Ramos (cell line): Measurements from ENCODE around the gene ADGRL2.

Experiments
- in situ Hi-C: fragments of 300-500 bp; cut with MboI; formaldehyde crosslinking; loops from one replicate; pipeline ENCODE4 v1.14.3; 2022; ENCODE audit warnings: low sequenced_read_pairs; ENCODE audit not compliant: unreplicated experiment

The ADGRL2 gene

DNA sequence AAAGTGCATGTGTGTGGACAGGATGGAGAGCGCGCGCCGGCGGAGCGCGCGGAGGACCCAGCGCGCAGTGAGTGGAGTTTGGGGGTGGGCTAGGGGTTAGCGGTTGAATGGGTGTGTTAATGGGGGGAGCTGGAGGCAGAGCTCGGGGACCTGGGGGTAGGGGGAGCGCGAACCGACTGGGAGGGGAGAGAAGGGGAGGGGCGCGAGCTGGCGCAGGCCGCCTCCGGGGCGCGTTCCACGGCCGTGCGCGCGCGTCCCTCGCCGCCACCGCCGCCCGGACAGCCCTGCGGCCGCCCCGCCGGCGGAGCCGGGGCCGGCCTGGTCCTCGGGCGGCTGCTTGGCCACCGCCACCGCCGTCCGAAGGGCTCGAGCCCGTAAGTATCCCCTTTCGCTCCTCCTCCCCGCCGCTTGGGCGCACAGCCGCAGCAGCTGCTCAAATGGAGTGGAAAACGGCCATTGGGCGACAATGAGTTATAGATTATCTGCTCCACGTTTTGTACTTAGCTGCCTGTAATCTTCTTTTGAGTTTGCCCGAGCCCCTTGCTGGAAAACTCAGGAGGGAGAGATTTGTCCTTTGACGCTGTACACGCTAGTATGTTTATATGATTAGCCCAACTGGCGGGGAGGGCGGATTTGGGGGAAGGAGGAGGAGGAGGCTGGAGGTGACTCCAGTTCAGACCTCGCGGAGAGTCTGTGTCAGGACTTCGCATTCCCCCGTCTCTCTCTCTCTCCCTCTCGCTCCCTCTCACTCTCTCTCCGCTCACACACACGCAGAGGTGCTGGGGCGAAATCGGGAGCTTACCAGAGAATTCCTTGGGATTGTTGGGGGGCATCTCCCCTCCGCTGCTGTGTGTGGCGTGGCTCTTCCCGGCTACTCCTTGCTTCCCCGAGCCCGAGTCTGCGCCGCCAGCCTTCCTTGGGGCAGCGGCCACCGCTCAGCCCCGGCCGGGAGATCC is at the start of gene ADGRL2:
ADGRL2 (plus strand) TSS at position 240 of the 956 bp plus-strand sequence. CDS start 36,051 bp downstream, outside the sequence.
- in situ Hi-C loops = no loop called here

DNA sequence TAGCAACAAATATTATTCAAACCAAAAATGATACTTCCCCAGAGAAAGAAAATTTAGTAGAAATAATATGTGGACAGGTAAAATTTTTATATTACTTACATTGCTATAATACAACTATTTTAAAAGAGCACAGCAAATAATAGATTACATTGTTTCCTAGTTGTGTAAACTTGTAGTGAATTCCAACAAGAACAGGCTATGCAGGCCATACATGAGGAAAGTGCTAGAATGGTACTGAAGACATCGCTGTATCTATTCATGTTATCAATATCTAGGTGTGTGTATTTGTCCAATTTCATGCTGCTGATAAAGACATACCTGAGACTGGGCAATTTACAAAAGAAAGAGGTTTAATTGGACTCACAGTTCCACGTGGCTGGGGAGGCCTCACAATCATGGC is 47.9 kb upstream of the ADGRL2 start:
- in situ Hi-C loops = no loop called here

DNA sequence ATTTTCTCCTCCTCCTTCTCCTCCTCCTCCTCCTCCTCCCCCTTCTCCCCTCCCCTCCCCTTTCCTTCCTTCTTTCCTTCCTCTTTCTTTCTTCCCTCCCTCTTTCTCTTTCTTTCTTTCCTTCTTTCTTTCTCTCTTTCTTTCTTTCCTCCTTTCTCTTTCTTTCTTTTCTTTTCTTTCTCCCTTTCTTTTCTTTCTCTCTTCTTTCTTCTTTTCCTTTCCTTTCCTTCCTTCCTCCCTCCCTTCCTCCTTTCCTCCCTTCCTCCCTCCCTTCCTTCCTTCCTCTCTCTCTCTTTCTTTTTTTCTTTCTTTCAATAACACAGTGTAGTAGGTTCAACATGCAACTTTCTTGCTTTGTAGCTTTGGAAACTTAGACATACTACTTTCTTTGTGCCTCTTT is 46.3 kb upstream of the ADGRL2 start:
- in situ Hi-C loops = no loop called here

DNA sequence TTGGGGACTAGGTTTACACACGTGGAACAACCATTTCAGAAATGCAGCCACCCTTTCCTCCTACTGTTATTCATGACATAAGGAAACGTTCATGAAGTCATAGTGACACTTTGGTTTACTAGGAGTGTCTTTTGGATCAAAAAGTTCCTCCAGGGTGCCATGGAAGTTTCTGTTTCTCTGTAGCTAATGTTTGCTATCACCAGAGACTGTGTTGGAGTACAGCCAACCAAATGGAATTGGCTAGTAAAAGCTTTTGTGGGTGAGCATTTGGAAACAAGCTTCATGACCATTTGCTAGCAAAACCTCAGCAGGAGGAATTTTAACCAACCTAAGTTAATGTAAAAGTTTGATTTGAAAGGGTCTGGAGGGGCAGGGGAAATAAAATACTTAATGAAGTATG is 43.9 kb upstream of the ADGRL2 start:
- in situ Hi-C loops = no loop called here

DNA sequence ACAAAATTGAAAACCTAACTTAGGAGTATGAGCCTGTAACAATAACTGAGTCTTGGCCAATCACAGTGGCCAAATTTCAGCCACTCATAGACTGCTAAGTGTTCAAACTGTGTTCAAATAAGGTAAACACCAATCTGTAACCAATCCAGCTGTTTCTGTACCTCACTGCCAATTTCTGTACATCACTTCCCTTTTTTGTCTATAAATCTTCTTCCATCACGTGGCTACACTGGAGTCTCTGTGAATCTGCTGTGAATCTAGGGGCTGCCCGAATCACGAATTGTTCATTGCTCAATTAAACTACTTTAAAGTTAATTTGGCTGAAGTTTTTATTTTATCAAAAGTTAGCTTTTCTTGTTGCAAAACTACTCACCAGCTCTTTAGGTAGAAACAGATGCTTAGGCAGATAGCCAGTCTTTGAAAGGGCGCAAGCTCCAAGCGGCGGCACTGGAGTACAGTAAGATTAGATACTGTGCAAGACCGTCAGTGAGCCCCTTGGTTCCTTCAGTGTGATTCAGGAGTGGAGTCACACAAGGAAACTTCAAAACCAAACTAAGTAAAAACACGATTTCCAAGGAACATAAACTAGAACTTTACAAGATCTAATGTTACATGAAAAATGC is 43.2 kb upstream of the ADGRL2 start:
- in situ Hi-C loops = no loop called here

DNA sequence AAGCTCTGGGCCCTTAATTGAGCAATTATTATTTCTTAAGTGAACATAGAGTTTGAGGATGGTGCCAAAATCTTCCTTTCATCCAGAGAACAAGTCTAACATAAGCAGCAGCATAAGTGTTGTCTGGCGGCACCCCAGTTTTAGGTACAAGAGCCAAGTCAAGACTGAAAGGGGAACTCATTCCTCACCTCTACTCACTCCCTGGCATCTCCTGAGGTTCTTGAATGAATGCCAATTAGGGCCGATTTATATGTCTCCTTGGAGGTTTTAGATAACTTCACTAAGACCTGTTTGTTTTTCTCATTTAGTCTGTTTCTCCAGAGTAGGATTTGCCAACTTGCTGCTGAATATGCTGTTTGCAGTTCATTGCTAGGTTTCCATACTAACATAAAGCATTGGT is 42.6 kb upstream of the ADGRL2 start:
- in situ Hi-C loops = no loop called here

DNA sequence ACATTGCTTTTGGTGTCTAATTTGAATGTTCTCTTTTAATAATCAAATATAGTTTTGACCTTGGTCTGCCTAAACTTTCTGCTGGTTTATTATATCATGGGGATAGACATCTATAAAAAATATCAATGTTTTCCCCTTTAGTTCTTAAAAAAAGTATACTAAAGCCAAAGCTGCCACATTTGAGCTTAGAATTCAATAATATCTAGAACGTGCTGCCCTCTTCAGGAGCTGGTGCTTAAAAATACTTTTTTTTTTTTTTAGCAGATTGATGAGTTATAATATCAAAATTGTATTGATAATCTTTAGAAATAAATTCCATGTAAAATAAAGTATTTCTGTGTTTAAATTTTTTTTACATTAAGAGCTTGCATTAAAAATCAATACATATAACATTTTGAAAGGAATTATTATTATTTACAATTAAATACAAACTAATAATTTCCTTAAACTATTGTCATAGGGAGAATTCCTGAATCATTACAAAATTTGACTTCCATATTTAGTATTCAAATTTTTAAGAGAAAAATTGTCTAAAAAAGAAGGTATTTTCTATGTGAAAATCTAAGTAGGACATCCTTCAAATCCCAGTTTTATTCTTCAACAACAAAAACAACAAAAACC is 40.1 kb upstream of the ADGRL2 start:
- in situ Hi-C loops = no loop called here

DNA sequence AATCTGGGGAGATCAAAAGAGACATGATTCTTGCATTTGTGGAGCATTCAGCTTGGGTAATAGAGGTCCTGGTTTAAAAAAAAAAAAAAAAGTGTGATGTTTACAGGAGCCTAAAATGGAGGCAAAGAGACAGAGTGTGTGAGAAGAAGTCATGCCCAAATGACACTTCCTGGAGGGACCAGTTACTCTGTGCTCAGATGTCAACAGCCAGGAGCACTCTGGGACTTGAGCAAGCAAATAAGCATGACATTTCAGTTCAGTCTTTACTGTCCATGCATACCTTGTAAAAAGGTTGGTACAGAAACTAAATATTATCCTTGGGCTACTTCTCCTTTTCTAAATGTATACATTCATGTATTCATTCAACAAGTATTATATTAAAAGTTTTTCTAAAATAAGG is 25.2 kb upstream of the ADGRL2 start:
- in situ Hi-C loops = no loop called here

DNA sequence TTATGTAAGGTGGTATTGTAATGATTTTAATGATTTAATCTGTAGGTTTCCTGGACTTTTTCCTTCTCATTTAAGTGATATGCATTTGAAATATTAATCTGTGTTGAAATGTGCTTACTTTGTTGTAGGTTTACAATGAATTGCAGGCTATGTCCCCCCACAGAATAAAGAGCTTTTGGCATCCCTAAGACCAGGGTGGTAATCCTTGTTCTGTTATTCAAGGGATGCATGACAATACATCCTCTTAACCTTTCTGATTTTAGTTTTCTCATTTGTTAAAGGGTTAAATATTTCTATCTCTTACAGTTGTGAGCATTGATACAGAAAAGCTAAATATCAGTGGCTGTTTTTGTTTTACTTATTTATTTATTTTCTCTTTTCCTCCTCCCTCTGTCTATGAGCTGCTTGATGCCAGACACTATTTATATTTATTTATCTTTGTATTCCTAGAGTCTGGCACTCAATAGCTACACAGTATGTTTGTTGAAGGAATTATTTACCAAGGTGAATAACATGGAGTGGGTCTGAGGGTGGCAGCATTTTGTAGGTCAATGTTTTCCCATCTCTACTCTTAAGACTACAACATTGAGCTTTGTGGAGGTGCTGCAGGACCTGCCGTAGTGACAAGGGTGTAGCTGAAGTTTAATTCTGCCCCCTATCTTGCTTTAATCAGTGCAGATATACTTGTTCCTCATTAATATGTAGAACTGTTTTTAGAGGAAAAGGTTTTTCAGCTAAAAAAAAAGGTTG is 19.9 kb upstream of the ADGRL2 start:
- in situ Hi-C loops = no loop called here

DNA sequence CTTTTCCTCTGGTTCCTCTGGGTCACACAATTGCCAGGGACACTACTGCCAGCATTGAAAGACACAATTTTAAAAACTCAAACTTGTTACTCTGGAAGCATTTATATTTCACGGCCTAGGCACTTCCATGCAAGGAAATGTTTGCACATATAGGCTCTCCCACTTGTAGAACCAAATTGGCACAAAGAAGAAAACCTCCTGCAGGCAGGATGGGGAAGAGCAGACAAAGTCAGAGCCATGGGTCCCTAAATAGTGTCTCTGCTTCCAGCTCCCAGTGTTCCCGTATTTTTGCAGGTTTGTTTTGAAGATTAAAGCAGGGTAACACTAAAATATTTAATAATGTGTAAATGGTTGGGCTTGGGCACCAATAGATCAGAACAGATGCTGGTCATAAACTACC is 19.0 kb upstream of the ADGRL2 start:
- in situ Hi-C loops = no loop called here

DNA sequence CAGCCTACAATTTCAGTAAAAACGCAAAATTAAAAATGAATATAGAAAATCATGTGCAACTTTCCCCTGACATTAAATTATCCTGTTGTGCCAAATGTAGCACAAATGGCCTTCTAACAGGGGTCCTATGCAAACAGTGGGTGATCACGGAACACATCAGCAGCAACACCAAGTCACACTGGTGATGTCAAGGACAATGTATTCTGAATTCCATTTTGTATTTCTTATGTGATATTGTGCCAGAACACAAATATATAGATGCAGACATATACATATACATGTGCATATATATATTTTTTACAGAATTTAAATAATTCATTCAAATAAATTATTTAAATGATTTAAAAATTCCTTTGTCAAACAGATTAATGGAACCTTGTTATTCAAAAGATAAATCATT is 8.6 kb upstream of the ADGRL2 start:
- in situ Hi-C loops = no loop called here

DNA sequence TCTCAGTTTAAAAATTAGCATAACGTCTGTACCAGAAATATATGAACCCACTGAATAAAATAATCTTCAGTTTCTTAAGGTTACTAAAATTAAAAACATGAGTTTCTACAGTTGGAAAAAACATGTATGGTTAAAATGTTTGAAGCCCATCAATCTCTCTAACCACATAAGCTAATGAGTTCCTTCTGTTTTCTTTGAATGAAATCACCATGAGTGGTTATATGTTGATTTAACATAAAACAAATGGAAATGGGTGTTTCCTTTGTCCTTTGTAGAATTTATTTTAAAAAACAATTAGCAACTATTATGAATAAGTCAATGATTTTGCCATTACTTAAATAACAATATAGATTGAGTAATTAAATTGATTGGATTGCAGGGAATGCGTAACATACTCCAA is 3.0 kb upstream of the ADGRL2 start:
- in situ Hi-C loops = no loop called here

DNA sequence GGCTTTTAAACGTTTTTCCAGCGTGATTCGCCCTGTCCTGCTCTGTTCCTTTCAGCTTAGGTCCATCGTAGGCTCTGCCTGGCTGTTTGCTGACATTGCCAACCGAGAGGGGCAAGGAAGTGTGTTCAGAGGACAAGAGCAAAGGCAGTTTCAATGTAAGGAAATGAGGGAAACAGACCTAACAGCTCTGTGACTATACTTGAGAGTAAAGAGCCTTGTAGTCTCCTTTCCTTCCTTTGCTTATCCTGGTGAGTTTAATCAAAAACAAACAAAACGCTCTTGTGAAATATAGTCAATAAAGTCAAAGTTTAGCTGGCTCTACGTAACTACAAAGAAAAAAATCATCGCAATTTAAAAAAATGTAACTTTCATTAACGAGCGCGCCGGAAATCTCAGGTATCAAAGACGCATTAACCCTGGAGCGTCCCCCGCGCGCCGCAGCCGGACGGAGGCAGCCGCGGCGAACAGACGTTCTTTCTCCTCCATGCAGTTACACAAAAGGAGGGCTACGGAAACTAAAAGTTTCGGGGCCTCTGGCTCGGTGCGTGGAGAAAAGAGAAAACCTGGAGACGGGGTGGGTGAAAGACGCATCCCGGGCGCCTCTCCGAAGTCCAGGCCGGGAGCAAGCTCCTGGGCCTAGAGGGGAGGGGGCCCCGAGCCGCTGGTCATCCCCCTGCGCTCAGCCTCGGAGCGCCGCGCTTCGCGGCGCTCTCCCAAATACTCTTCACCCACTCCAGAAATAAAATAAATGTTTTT is 617 bp upstream of the ADGRL2 start:
- in situ Hi-C loops = no loop called here

DNA sequence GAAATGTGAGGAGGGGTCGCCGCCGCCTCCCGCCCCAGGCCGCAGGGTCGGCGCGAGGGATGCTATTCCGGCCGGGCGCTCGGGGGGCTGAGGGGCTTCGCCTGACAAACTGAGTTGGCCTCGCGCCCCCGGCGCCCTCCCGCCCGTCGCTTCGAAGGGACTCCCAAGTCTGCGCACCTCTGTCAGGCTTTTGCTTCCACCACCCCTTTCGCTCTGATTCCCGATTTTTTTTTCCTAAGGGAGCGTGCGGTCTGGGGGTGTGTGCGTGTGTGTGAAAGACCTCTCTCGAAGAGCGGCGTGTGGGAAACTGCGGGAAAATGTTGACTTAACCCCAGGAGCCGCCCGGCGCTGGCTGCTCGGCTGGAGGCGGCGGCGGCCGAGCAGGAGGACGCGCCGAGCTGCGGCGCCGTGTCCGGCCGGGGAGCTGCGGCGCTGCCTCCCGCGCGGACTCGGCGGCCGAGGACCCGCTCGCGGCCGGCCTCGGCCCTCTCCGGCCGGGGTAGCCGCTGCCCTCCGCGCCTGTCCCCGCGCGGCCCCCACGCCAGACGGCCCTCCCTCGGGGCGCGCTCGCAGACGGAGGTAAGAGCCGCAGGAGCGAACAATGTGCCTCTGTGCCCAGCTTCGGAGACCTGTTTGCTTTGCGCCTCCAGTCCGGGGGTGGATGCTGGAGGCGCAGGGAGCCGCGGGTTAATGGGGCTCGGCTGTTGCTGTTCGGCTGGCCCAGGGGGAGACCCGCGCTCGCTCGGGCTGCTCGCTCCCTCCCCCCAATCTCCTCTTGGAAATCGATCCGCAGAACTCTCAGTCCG is 1.1 kb downstream of the ADGRL2 start:
- in situ Hi-C loops = no loop called here

DNA sequence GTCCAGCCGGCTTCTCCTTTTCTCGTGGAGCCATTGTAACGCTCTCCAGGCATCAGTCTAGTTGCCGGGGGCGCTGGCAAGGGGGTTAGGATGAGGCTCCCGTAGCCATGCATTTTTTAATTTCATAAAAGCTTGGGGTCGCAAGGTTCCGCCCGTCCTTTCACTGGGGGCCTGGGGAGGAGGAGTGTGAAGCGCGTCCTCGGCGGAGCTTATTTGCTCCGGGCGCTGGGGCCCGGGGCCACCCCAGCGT is 1.6 kb downstream of the ADGRL2 start:
- in situ Hi-C loops = no loop called here

DNA sequence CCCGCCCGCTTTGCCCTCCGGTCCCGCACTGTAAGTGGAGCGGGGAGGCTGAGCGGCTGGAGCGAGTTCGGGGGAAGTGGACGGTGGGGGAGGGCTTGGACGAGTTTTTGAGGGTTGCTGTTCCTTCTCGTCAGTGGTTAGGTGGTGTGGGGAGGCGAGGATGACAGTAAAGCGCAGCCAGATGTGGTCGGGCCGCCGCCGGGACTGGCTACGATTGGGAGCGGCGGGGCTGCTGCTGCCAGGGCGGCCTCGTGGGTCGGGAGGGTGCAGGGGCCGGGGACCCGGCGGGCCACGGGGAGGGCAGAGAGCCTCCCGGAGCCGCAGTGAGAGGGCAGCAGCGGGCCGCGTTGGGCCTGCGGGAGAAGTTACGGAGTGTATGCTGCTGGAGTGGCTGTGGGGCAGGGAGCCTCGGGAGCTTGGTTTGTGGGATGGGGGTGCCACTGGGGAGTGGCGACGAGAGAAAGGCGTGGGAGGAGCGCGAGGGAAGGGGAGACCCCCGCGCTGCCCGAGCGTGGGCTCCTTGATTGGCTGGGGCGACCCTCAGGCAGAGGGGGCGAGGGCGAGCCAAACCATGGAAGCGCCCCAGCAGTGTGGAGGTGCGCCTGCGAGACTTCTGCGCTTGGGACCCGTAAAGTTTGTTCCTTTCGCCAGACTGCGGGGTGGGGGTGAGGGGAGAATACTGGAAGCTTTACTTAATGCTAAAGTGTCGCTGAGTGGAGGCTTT is 2.1 kb downstream of the ADGRL2 start:
- in situ Hi-C loops = no loop called here

DNA sequence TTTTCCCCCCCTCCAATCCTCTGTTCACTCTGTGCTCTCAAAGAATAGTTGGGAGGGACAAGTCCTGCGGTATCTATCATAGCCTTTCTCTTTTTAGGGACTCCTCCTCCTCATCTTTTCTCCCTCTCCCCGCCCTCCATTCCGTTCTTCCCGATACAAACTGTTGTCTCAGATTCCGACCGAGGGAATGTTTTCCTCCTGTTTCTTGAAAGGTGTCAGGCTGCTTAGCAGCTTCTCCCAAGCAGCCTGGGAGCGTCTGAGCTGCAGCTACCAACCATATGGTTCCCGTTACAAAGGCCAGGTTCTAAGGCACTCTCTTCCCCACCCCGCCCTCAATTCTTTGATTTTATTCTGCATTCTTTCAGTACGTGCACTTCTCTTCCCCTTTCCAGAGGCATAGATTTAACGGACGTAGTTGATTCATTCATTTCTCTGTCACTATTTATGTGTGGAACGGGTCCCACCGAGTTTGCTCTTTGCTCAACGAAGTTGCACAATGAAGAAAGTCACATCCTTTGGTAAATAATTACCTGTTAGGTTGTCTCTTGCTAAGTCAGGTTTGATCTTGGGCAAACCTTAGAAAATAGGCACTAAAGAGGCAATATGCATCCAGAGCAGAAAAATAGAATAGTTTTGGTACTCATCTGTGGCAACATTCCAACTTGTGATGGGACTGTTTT is 2.8 kb downstream of the ADGRL2 start:
- in situ Hi-C loops = no loop called here

DNA sequence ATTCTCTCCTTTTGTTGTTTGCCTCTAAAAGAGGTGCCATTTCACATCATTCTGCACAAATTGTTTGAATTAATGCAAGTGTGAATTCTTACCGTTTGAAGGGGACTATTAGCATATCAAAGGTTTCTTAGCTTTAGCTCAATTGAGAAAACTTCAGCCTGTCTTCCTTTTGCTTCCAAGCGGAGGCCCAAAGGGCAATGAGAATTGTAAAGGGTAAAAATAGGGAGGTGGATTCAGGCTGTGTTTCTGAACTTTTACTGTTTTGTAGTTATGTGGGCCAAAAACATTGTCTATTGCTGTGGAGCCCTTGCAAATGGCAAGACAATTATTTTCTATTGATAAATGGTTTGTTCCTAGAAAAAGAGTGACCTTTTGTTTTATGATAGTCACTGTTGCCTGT is 3.6 kb downstream of the ADGRL2 start:
- in situ Hi-C loops = no loop called here
